HEK293 (cell line): ENCODE data around the gene PAMR1.

ENCODE experiments used
- CTCF ChIA-PET: fragments of 350-600 bp; formaldehyde crosslinking; extraction: SDS; loops from one replicate; lab custom pipeline; 2021; ENCODE audit warnings: antibody characterized with exemption; lab: Yijun Ruan, JAX
- POLR2A ChIA-PET: fragments of 300-600 bp; formaldehyde crosslinking; extraction: SDS; loops from one replicate; lab custom pipeline; 2020; ENCODE audit warnings: antibody characterized with exemption, inconsistent platforms; lab: Yijun Ruan, JAX
- H3K27ac ChIP-seq: fragments of 200-500 bp; sonication (Bioruptor generic); 2 replicates; pipeline ENCODE4 v1.5.1; 2014; ENCODE audit warnings: low read depth, low read length, control low read depth, inconsistent platforms; ENCODE audit errors: extremely low read depth
- H3K36me3 ChIP-seq, 2 experiments: fragments of 200-500 bp in 1 of 2; sonication (Bioruptor generic) in 1 of 2; 1 replicate in 1 of 2; 2 replicates in 1 of 2; pipeline ENCODE4 v1.5.1; 2014 to 2017; ENCODE audit warnings: inconsistent platforms in 2 of 2, low read length in 2 of 2; ENCODE audit not compliant: control insufficient read depth in 2 of 2, insufficient read depth in 1 of 2
- H3K4me1 ChIP-seq: fragments of 200-500 bp; sonication (Bioruptor generic); 2 replicates; pipeline ENCODE4 v1.5.1; 2014; ENCODE audit warnings: mild to moderate bottlenecking, low read length, inconsistent platforms; ENCODE audit not compliant: control insufficient read depth, insufficient read depth
- H3K4me3 ChIP-seq: 2 replicates; pipeline ENCODE4 v1.5.1; 2011; ENCODE audit warnings: low read depth, mild to moderate bottlenecking, control low read depth, low read length, moderate library complexity
- H3K9me3 ChIP-seq: fragments of 200-500 bp; sonication (Bioruptor generic); 2 replicates; pipeline ENCODE4 v1.5.1; 2014; ENCODE audit warnings: low read depth, low read length, inconsistent platforms; ENCODE audit not compliant: control insufficient read depth, insufficient read depth
- ELK4 ChIP-seq: IDR thresholded peaks from 2 replicates; pipeline ENCODE4 v1.6.1; 2011; ENCODE audit warnings: mild to moderate bottlenecking, low read depth, low read length, borderline replicate concordance
- GLIS1 ChIP-seq: fragments of 450-650 bp; formaldehyde crosslinking; IDR thresholded peaks from 2 replicates; pipeline ENCODE4 v1.5.1; 2016; ENCODE audit warnings: missing biosample characterization, missing genetic modification characterization
- KLF16 ChIP-seq: fragments of 450-650 bp; formaldehyde crosslinking; IDR thresholded peaks from 2 replicates; pipeline ENCODE4 v1.5.1; 2017; ENCODE audit warnings: missing biosample characterization, missing genetic modification characterization
- OSR2 ChIP-seq: fragments of 450-650 bp; formaldehyde crosslinking; IDR thresholded peaks from 2 replicates; pipeline ENCODE4 v1.5.1; 2016; ENCODE audit warnings: missing biosample characterization, missing genetic modification characterization
- PRDM10 ChIP-seq: fragments of 450-650 bp; formaldehyde crosslinking; IDR thresholded peaks from 2 replicates; pipeline ENCODE4 v1.5.1; 2016; ENCODE audit warnings: missing biosample characterization, missing genetic modification characterization
- PRDM6 ChIP-seq: fragments of 450-650 bp; formaldehyde crosslinking; IDR thresholded peaks from 2 replicates; pipeline ENCODE4 v1.5.1; 2017; ENCODE audit warnings: missing biosample characterization, missing genetic modification characterization
- ZNF292 ChIP-seq: fragments of 450-650 bp; formaldehyde crosslinking; IDR thresholded peaks from 2 replicates; pipeline ENCODE4 v1.5.1; 2016; ENCODE audit warnings: low read depth, missing biosample characterization, missing genetic modification characterization, borderline replicate concordance
- ZNF398 ChIP-seq: fragments of 450-650 bp; formaldehyde crosslinking; IDR thresholded peaks from 2 replicates; pipeline ENCODE4 v1.5.1; 2017; ENCODE audit warnings: missing biosample characterization, missing genetic modification characterization
- ZNF629 ChIP-seq: fragments of 450-650 bp; formaldehyde crosslinking; IDR thresholded peaks from 2 replicates; pipeline ENCODE4 v1.5.1; 2017; ENCODE audit warnings: missing biosample characterization, missing genetic modification characterization
- ZNF791 ChIP-seq: fragments of 450-650 bp; formaldehyde crosslinking; IDR thresholded peaks from 2 replicates; pipeline ENCODE4 v1.5.1; 2016; ENCODE audit warnings: missing biosample characterization, missing genetic modification characterization
- ZSCAN4 ChIP-seq: fragments of 450-650 bp; formaldehyde crosslinking; IDR thresholded peaks from 2 replicates; pipeline ENCODE4 v1.5.1; 2017; ENCODE audit warnings: missing biosample characterization, missing genetic modification characterization

Gene PAMR1

GRCh38 chr11:35458846-35459245 is 66.6 kb downstream of the PAMR1 start:
- no peaks in the 10 kb centered on the region for H3K36me3 ChIP-seq
- no peaks in the 10 kb centered on the region for H3K4me1 ChIP-seq
- H3K4me3 ChIP-seq, result no peak overlapping the region
- no peak overlapping the region for H3K27ac ChIP-seq
- no peaks in the 10 kb centered on the region for H3K9me3 ChIP-seq
- ChIA-PET CTCF (no interaction called here), POLR2A (no interaction called here)
- TF ChIP-seq PRDM6 (tag by site-specific recombination), result 0 out of 2 replicates have a peak, but pooled peaks have one; percentile 13
- TF ChIP-seq ZNF629 (tag by site-specific recombination), result 0 out of 2 replicates have a peak, but pooled peaks have one; percentile 13
- no peak for TF ChIP-seq ELK4
- peak; percentile 51 for TF ChIP-seq GLIS1
- peak; percentile 73 for TF ChIP-seq PRDM10 (tag by site-specific recombination)

- ChIA-PET CTCF (interaction anchor here (1.4 kb wide), 2 partner anchors 31 to 32 kb away, joined by 5 to 6 read pairs; no protein-coding TSS in a partner anchor), POLR2A (no interaction called here)
- no peak overlapping the region for H3K27ac ChIP-seq
- no peaks in the 10 kb centered on the region for H3K9me3 ChIP-seq
- H3K4me3 ChIP-seq, result no peak overlapping the region
- TF ChIP-seq ZNF292 (tag by site-specific recombination) (no peak), ZNF791 (tag by site-specific recombination) (no peak), OSR2 (tag by site-specific recombination) (no peak), KLF16 (tag by site-specific recombination) (no peak), ZSCAN4 (tag by site-specific recombination) (no peak), ZNF398 (tag by site-specific recombination) (no peak)
- no peaks in the 10 kb centered on the region for H3K36me3 ChIP-seq
- H3K4me1 ChIP-seq, result no peaks in the 10 kb centered on the region
Measured at GRCh38 chr11:35454362-35454761, 71.1 kb downstream of the PAMR1 start.
